GM18499 (cell line): ENCODE measurements around the gene MPRIP.
"Not testable (repeated sequence)": the region's sequence is repeated elsewhere in the genome, so short reads cannot be mapped to it uniquely, and the experiment has no call there.

Source experiments
- ATAC-seq: cut with Tn5 transposase; IDR thresholded peaks from one replicate; pipeline ENCODE4 v1.9.1; 2021; ENCODE audit warnings: moderate number of reproducible peaks; ENCODE audit not compliant: insufficient read depth, unreplicated experiment

MPRIP gene

GRCh38 chr17:17121162-17121561, 78.9 kb downstream of the MPRIP start:
- ATAC-seq, result no peak

- no peak for ATAC-seq
Observed at GRCh38 chr17:17122781-17123483, 80.7 kb downstream of the MPRIP start.

- no peak for ATAC-seq
Observed at GRCh38 chr17:17124341-17124740, 82.1 kb downstream of the MPRIP start.

GRCh38 chr17:17125136-17126084, 83.2 kb downstream of the MPRIP start:
- ATAC-seq, result no peak

GRCh38 chr17:17126131-17127110, 84.2 kb downstream of the MPRIP start:
- no peak for ATAC-seq

- ATAC-seq, result no peak
Observed at GRCh38 chr17:17127156-17127555, 84.9 kb downstream of the MPRIP start.

GRCh38 chr17:17127730-17128291, 85.6 kb downstream of the MPRIP start:
- ATAC-seq, result no peak

- no peak for ATAC-seq
Observed at GRCh38 chr17:17128476-17129075, 86.3 kb downstream of the MPRIP start.

- ATAC-seq, result no peak
Observed at GRCh38 chr17:17129466-17129865, 87.2 kb downstream of the MPRIP start.

- ATAC-seq, result no peak
Observed at GRCh38 chr17:17130077-17130844, 88.0 kb downstream of the MPRIP start.

GRCh38 chr17:17131839-17132238, 89.6 kb downstream of the MPRIP start:
- no peak for ATAC-seq

- no peak for ATAC-seq
Observed at GRCh38 chr17:17132746-17133145, 90.5 kb downstream of the MPRIP start.

GRCh38 chr17:17134051-17134956, 92.0 kb downstream of the MPRIP start:
- ATAC-seq, result no peak

- no peak for ATAC-seq
Observed at GRCh38 chr17:17134957-17135333, 92.7 kb downstream of the MPRIP start.

GRCh38 chr17:17136221-17136620, 94.0 kb downstream of the MPRIP start:
- not testable (repeated sequence) for ATAC-seq

- ATAC-seq, result no peak
Observed at GRCh38 chr17:17137731-17138585, 95.7 kb downstream of the MPRIP start.
